Stimulated activated CD8-positive, alpha-beta memory T cell treated with anti-CD3 and anti-CD28 coated beads, Interleukin-15, amount 100 ng/mL, for 1 hour (primary cell): Measurements from ENCODE around the gene SAP25.

ENCODE experiments used
- DNase-seq: peaks from one replicate; pipeline ENCODE4 v3.0.0-alpha.2; 2020; ENCODE audit warnings: low read depth

Gene SAP25

DNA sequence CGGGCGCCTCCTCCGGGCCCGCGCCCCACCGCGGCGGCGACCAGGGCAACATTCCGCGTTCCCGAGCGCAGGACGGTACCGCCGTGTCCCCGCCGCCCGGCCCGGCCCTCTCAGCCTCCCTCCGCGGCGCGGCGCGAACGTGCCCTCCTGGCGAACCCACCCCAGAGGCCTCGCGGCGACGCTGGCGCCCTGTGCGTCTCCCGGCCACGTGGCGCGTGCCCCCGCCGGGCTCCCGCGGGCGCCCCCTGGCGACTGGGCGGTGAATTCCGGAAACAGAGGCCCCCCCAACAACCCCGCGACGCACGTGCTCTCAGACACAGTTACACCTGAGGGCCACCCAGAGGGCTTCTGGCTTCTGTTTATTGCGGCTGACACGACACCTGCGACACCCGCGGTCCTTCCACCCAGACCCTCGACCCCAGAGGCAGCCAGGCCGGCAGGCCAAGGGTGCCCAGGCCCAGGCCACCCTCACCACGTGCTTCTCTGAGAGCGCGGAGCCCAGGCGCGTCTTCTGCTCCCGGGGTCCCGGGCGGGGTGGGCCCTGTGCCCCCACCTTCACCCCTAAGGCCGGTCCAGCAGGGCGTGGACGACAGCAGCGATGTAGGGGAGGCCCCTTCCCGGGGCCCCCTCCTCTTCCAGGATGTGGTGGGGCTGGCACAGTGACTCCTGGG lies at the start of gene SAP25:
SAP25 (minus strand) TSS at position 210 of the 671 bp plus-strand sequence; CDS start at position 52, 158 bp downstream.
- DNase-seq = no peak

DNA sequence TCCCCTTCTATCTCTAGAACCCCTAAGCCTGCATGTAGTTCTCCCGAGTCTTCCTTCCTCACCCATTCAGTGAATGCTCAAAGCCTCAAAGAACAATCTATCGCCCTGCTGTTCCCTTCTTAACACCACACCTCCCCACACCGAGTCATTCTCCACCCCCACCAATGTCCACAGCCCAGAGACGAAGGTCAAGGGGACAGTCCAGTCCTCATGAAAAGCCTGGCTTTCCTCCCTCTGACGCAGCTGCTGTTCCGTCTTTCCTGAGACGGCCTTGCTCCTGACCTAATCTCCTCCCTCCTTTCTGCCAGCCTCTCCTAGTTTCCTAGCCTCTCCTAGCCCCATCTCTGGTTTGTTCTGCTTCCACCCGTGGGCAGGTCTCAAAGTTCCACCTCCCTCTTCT lies 47.9 kb upstream of the SAP25 start:
- no peak for DNase-seq

DNA sequence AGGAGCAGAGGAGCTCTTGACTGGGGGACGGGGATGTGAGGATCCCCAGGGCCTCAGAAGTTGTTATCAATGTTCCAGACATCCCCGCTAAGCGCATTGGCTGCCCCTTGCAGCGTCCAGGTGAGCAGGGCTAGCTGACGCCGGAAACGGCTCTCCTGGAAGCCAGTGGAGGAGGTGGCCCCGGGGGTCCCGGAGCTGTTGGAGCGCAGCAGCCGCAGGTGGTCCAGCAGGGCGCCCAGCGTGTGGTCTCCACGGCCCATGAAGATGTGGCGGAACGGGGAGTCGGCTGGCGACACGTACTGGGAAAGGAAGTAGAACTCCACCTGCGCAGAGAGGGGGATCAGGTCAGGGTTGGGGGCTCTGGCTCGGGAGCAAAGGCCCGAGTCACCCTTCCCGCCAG lies 47.1 kb upstream of the SAP25 start:
- DNase-seq = no peak

DNA sequence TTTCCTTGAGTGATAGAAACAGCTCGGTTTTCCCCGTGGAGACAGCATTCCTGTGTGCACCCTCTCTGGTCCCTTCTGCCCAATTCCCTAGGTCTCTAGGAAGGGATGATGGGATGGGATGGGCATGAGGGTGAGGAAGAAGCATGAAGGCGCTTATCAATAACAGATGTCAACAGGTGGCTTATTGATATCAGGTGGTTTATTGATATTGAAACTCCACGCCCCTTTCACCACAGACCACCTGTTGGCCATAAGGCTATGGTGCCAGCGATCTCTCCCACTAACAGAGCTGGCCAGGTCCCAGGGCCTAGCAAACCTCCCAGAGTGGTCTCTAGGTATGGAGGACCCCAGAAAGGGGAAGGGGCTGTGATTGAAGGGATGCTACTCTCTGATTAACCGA lies 46.5 kb upstream of the SAP25 start:
- no peak for DNase-seq

DNA sequence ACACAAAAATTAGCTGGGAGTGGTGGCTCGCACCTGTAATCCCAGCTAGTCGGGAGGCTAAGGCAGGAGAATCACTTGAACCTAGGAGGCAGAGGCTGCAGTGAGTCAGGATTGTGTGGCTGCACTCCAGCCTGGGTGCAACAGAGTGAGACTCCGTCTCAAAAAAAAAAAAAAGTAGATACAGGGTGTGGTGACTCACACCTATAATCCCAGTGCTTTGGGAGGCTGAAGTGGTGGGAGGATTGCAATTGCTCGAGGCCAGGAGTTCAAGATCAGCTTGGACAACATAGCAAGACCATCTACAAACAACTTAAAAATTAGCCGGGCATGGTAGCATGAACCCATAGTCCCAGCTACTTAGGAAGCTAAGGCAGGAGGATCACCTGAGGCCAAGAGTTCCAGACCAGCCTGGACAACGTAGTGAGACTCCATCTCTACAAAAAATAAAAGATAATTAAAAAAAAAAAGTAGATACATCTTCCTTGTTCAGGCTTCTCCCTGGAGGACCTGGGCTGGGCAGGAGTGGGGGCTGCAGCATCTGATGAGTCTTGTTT lies 40.7 kb upstream of the SAP25 start:
- DNase-seq = no peak

DNA sequence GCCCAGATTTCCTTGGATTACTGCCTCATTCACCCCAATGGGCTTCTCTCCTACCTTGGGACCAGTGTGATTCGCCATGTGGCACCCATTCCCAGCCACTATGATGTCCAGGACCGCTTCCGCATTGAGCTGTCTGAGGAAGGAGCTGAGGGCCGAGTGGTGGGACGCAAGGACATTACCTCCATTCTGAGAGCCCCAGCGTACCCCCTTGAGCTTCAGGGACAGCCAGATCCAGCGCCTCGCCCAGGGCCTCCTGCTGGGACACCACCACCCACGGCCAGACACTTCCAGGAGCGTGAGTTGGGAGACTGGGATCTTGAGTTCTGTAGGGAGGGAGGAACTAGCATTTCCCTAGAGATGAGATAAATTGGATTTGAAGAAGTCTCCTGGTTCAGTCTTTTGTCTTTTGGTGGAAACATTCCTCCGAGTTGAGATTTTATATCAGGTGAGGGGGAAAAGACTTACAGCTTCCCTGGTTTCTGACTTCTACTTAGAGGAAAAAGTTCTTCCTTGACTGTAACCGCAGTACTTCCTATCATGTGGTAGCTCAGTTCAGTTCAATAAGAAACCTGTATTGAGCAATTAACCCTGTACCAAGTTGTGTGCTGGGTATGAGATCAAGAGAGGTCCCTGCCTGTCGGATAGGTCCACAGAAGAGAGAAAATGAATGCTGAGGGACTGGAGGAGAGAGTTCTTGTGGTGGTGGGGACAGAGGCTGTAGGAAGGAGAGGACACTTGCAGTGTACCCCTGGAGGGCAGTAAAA lies 39.9 kb upstream of the SAP25 start:
- no peak for DNase-seq

DNA sequence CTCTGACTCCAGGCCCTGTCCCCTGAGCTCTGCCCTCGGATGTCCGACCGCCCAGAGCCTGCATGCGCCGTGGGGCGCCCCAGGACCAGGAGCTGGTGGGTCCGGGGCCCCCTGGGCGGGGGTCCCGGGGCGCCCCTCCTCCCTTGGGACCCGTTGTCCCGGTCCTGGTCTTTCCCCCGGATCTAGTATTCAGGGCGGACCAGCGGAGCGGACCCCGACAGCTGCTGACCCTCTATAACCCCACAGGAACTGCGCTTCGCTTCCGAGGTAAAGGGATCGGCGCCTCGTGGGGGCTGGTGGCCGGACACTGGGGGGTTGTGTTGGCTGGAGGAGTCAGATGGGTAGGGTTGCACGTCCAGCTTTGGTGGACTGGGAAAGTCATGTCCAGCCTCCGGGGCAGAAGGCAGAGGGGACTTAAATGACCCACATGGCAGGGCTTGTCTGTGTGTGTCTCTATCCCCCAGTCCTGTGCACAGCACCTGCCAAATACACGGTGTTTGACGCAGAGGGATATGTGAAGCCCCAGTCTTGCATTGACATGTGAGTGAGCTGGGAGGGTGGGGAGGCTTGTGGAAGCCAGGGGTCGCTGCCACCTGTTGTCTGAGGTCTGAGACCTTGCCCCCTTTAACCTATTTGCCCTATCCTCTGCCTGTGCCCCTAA lies 39.2 kb upstream of the SAP25 start:
- DNase-seq = no peak

DNA sequence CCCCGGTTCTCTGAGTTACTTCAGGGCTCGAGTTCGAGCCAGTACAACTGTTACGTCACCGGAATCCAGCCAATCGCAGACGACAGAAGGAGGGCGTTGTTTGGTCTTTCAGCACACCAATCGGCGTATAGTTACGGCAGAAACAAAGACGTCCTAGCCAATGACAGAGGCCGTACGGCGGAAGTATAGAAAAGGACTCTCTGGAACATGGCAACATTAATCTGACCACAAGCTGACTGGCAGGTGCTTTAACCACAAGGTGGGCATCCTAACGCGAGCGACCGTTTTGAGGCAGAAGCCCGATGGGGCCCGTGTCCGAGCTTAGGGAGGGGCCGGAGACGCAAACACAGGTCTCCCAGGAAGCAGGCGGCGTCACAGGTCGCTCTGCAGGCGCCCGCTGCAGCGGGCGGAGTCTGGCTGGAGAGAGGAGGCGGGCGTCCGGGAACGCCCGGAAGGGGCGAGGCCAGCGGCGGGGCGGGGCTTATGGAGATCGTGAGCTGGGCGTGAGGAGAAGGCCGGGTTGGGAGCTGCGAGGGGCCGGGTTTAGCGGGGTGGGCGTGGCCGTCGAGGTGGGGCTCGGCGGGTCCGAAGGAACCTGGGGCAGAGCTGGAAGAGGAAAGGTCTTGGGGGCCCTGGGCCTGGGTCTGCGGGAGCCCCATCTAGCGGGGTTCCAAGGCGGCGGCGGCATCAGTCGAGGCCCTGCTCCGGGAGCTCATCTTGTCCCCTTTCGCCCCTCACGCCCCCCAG lies 38.5 kb upstream of the SAP25 start, which contains the start of gene MOSPD3:
MOSPD3 (plus strand) TSS at position 558 of the 747 bp plus-strand sequence. CDS start 252 bp downstream, outside the sequence.
- peak; percentile 94 for DNase-seq

DNA sequence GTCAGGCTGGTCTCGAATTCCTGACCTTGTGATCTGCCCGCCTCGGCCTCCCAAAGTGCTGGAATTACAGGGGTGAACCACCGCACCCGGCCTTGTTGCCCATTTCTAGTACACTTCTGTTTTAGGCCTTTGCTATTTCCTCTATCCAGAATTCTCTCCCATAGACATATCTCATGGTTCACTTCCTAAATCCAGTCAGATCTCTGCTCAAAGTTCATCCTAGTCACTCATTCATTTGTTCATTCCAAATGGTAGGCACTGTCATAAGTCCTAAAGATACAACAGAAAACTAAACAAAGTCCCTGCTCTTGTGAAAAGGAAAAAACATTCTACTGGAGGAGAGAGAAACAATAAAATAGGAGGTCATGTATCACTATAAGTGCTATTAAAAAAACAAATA lies 36.3 kb upstream of the SAP25 start:
- DNase-seq = no peak

DNA sequence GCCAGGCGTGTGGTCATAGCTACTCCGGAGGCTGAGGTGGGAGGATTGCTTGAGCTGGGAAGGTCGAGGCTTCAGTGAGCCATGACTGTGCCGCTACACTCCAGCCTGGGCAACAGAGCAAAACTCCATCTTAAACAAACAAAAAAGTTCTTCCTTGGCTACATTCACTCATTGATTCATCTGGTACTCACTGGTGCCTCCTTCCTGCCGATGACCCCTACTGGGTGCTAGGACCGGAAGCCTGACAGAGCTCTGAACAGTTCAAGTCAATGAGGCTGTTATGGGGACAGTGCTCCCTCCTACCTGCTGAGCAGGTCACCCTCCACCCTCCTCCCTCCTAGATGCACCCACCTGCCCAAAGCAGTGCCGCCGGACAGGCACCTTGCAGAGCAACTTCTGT lies 33.4 kb upstream of the SAP25 start:
- DNase-seq = no peak

GRCh38 chr7:100606313-100606712 lies 32.6 kb upstream of the SAP25 start:
- DNase-seq = no peak

- DNase-seq = no peak
These were observed 31.5 kb upstream of the SAP25 start for GRCh38 chr7:100604976-100605911.

- peak; percentile 46 for DNase-seq
These were observed 30.6 kb upstream of the SAP25 start for GRCh38 chr7:100604028-100604975.

DNA sequence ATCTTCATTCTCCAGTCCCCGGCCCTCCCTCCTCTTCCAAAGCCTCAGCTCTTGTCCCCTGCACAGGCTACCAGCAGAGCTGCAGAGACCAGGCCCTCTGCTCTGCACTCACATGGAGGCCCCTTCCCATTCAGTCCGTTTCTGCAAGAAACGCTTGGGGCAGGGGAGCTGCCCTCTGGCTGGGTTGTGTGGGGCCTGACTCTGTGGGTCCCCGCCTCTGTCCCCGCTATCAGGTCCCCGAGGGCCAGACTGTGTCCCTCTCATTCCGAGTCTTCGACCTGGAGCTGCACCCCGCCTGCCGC lies 30.0 kb upstream of the SAP25 start:
- DNase-seq = no peak

- no peak for DNase-seq
These were observed 29.4 kb upstream of the SAP25 start for GRCh38 chr7:100602889-100603725.

GRCh38 chr7:100600730-100601038 lies 27.0 kb upstream of the SAP25 start:
- no peak for DNase-seq

DNA sequence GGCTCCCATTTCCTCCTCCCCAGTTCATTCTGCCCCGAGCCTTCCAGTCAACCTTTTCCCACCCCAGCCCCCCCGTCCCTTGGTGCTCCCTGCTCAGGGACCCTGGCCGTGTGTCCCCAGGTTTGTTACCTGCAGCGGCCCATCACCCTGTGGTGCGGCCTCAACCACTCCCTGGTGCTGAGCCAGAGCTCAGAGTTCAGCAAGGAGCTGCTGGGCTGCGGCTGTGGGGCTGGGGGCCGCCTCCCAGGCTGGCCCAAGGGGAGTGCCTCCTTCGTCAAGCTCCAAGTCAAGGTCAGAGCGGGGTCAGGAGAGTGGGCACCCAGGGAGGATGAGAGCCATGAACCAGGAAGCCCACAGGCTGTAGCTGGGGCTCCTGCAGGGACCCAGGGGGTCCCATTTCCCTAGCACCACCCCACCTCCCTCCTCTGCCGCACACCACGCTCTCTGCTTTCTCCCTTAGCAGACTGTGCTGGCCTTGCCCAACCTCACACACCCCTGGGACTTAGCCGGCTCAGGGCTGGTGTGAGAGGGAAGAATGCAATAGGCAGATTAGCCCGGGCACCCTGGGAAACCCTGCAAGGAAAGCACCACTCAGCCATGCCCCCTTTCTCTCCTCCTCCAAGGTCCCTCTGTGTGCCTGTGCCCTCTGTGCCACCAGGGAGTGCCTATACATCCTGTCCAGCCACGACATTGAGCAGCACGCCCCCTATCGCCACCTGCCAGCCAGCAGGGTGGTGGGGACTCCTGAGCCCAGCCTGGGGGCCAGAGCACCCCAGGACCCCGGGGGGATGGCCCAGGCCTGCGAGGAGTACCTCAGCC lies 26.4 kb upstream of the SAP25 start:
- no peak for DNase-seq

- no peak for DNase-seq
These were observed 24.7 kb upstream of the SAP25 start for GRCh38 chr7:100598425-100598824.
